GM12878 (cell line): Measurements from ENCODE around the gene WTIP. TPM values are rescaled to one million over a fixed set of nuclear protein-coding genes. Genes with fewer than 3 reads are reported as not detected.

ENCODE experiments used
- ATAC-seq: fragments of 200-7000 bp; cut with Tn5 transposase; 3 replicates; pipeline ENCODE4 v1.9.1; 2020; ENCODE audit warnings: mild to moderate bottlenecking, moderate library complexity
- BruUV-seq: library from RNA; stranded (reverse); fragments of 400-500 nt; replicated peaks from 2 replicates; lab custom pipeline; 2021; lab: Mats Ljungman, UMichigan
- CTCF ChIA-PET: fragments of 300-600 bp; sonication (Branson Sonifier 250); formaldehyde crosslinking; extraction: SDS; loops from one replicate; lab custom pipeline; 2021; ENCODE audit warnings: inconsistent platforms; lab: Yijun Ruan, JAX
- POLR2A ChIA-PET: fragments of 350-600 bp; formaldehyde crosslinking; extraction: SDS; loops from one replicate; lab custom pipeline; 2021; ENCODE audit warnings: inconsistent platforms; lab: Charles Lee
- RAD21 ChIA-PET: fragments of 300-600 bp; sonication (Branson Sonifier 250); formaldehyde crosslinking; loops from one replicate; lab custom pipeline; 2023; ENCODE audit warnings: antibody characterized with exemption; ENCODE audit not compliant: unreplicated experiment; lab: Charles Lee
- SMC1A ChIA-PET: fragments of 300-600 bp; sonication (Branson Sonifier 250); formaldehyde crosslinking; loops from one replicate; lab custom pipeline; 2023; ENCODE audit not compliant: unreplicated experiment, uncharacterized antibody; lab: Charles Lee
- DNase-seq: peaks from one replicate; pipeline ENCODE4 v3.0.0-alpha.2; 2011; ENCODE audit warnings: low read depth, low spot score
- FAIRE-seq: peaks from 3 replicates; lab custom pipeline; 2011; peaks lifted over from hg19 to GRCh38; lab: Jason Lieb, UNC
- H2AFZ ChIP-seq: 2 replicates; pipeline ENCODE4 v1.6.0; 2011; ENCODE audit warnings: low read depth, low read length, control low read depth; ENCODE audit not compliant: control insufficient read depth
- H3K27ac ChIP-seq: 2 replicates; pipeline ENCODE4 v1.5.1; 2011; ENCODE audit warnings: control low read depth; ENCODE audit not compliant: control insufficient read depth, insufficient read depth
- H3K27me3 ChIP-seq, 2 experiments: replicated peaks in 1 of 2; 2 replicates each; pipeline versions ENCODE4 v1.6.0 to v1.6.1; 2011; ENCODE audit warnings: low read length in 1 of 2; ENCODE audit not compliant: control insufficient read depth in 2 of 2, insufficient read depth in 2 of 2
- H3K36me3 ChIP-seq, 2 experiments: 2 replicates each; pipeline ENCODE4 v1.5.1; 2011; ENCODE audit warnings: low read length in 1 of 2; ENCODE audit not compliant: control insufficient read depth in 2 of 2, insufficient read depth in 2 of 2
- H3K4me1 ChIP-seq: 2 replicates; pipeline ENCODE4 v1.6.1; 2011; ENCODE audit warnings: mild to moderate bottlenecking, low read length, moderate library complexity, mixed read lengths; ENCODE audit not compliant: control insufficient read depth, insufficient read depth
- H3K4me2 ChIP-seq: 2 replicates; pipeline ENCODE4 v1.6.0; 2011; ENCODE audit warnings: control low read depth; ENCODE audit not compliant: control insufficient read depth, insufficient read depth
- H3K4me3 ChIP-seq: fragments of 200-600 bp; sonication (generic); 2 replicates; pipeline ENCODE4 v1.5.1; 2016
- H3K79me2 ChIP-seq: 2 replicates; pipeline ENCODE4 v1.6.0; 2011; ENCODE audit warnings: low read length; ENCODE audit not compliant: control insufficient read depth, insufficient read depth
- H3K9ac ChIP-seq: 2 replicates; pipeline ENCODE4 v1.8.0; 2011; ENCODE audit warnings: low read length, control low read depth, mixed read lengths; ENCODE audit not compliant: control insufficient read depth, insufficient read depth
- H3K9me3 ChIP-seq: replicated peaks from 3 replicates; pipeline ENCODE4 v1.5.1; 2011; ENCODE audit warnings: mild to moderate bottlenecking, low read length; ENCODE audit not compliant: control insufficient read depth, insufficient read depth
- H4K20me1 ChIP-seq: 2 replicates; pipeline ENCODE4 v1.6.0; 2011; ENCODE audit not compliant: control insufficient read depth, insufficient read depth
- CREB1 ChIP-seq: IDR thresholded peaks from 2 replicates; pipeline ENCODE4 v1.6.1; 2012; ENCODE audit warnings: low read depth, mild to moderate bottlenecking, inconsistent platforms
- EZH2 ChIP-seq: IDR thresholded peaks from 2 replicates; pipeline ENCODE4 v1.6.1; 2012; ENCODE audit warnings: low read depth, mild to moderate bottlenecking, control low read depth, inconsistent platforms, low read length, borderline replicate concordance; ENCODE audit not compliant: control insufficient read depth
- IRF4 ChIP-seq: IDR thresholded peaks from 2 replicates; pipeline ENCODE4 v1.6.1; 2011; ENCODE audit warnings: low read depth, low read length
- KAT2A ChIP-seq: conservative IDR thresholded peaks from 2 replicates; pipeline ENCODE4 v1.6.1; 2011; ENCODE audit warnings: low read depth, low read length; ENCODE audit not compliant: control insufficient read depth
- KDM1A ChIP-seq: fragments of 200-600 bp; sonication (generic); IDR thresholded peaks from 2 replicates; pipeline ENCODE4 v1.6.1; 2016; ENCODE audit warnings: borderline replicate concordance
- MYB ChIP-seq: fragments of 150-350 bp; IDR thresholded peaks from 2 replicates; pipeline ENCODE4 v1.6.1; 2014; ENCODE audit warnings: mild to moderate bottlenecking, low read depth, low read length, borderline replicate concordance
- SMC3 ChIP-seq: IDR thresholded peaks from 2 replicates; pipeline ENCODE4 v1.6.1; 2011; ENCODE audit warnings: low read length, improper control_type of control experiment, borderline replicate concordance
- SUZ12 ChIP-seq: fragments of 200-600 bp; sonication (generic); IDR thresholded peaks from one replicate; pipeline ENCODE4 v1.6.1; 2018; ENCODE audit warnings: antibody characterized with exemption, mild to moderate bottlenecking; ENCODE audit not compliant: unreplicated experiment
- ZNF24 ChIP-seq: fragments of 450-650 bp; IDR thresholded peaks from 2 replicates; pipeline ENCODE4 v1.6.1; 2017; ENCODE audit warnings: antibody characterized with exemption, mild to moderate bottlenecking
- in situ Hi-C: fragments of 300-500 bp; cut with MboI; formaldehyde crosslinking; loops from 9 replicates; pipeline ENCODE4 v1.14.3; 2018; ENCODE audit warnings: mixed read lengths
- intact Hi-C: fragments of 100-400 bp; cut with micrococcal nuclease; formaldehyde crosslinking; loops from one replicate; pipeline ENCODE4 v1.14.2; 2022; ENCODE audit not compliant: unreplicated experiment
- polyA plus RNA-seq, 11 experiments: library from polyadenylated mRNA; depleted of rRNA in 4 of 11; unstranded in 6 of 11; stranded (reverse) in 5 of 11; fragments of >200 nt; fragmentation: Nextera tagmentation in 4 of 11; fragmentation: Illumina TruSeq in 1 of 11; extraction: Ambion mirVana in 4 of 11; extraction: Trizol in 1 of 11; gene quantifications; 1 replicate in 1 of 11; 2 replicates in 10 of 11; pipeline versions ENCODE4 v1.2.1 to v1.2.3, GENCODE V29; 2011 to 2016; ENCODE audit warnings: inconsistent platforms in 2 of 11, missing spikeins in 2 of 11, low read depth in 1 of 11
- total RNA-seq, 4 experiments: library from RNA; depleted of rRNA in 3 of 4; stranded (reverse); fragments of >200 nt in 3 of 4; fragmentation: Illumina TruSeq in 1 of 4; extraction: Trizol in 1 of 4; gene quantifications; 2 replicates each; pipeline versions ENCODE4 v1.2.1 to v1.2.3, GENCODE V29; 2013 to 2021
- TF ChIP-seq, protein P1 (sequence below): fragments of 450-650 bp; formaldehyde crosslinking; IDR thresholded peaks from 2 replicates; pipeline ENCODE4 v1.5.0; 2022; ENCODE audit warnings: mild to moderate bottlenecking, missing genetic modification characterization
- TF ChIP-seq, protein P2 (sequence below): IDR thresholded peaks from 2 replicates; pipeline ENCODE4 v1.6.1; 2012; ENCODE audit warnings: low read length, inconsistent platforms

Gene WTIP
- total and polyA plus RNA-seq, 10 of the 15 experiments (the other 5 are each of a cell fraction or from before 2014, with no cell fraction given): 0.06 to 0.77 (median 0.17) TPM; not detected in 2

DNA sequence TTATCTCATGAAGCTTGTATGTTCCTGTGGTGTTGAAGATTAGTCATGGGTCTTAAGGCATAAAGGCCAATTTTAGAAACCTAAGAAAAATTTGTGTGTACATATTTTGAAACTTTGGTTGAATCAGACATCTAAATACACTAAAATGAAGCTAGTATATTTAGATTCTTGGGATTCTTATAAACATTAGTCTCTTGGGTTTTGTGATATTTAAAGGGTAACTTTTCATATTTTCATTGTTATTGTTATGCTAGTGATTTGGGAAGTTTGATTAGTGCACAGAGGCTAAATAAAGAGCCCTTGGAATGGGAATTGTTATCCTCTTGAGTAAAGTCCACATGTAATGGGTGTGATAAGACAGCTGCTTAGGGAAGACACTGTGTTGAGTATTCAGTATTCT is 28.8 kb upstream of the WTIP start:
- no peaks in the 10 kb centered on the region for H4K20me1 ChIP-seq
- in situ Hi-C loops: no loop called here
- TF ChIP-seq SUZ12: no peak
- no peak for TF ChIP-seq SMC3
- TF ChIP-seq, protein P1, sequence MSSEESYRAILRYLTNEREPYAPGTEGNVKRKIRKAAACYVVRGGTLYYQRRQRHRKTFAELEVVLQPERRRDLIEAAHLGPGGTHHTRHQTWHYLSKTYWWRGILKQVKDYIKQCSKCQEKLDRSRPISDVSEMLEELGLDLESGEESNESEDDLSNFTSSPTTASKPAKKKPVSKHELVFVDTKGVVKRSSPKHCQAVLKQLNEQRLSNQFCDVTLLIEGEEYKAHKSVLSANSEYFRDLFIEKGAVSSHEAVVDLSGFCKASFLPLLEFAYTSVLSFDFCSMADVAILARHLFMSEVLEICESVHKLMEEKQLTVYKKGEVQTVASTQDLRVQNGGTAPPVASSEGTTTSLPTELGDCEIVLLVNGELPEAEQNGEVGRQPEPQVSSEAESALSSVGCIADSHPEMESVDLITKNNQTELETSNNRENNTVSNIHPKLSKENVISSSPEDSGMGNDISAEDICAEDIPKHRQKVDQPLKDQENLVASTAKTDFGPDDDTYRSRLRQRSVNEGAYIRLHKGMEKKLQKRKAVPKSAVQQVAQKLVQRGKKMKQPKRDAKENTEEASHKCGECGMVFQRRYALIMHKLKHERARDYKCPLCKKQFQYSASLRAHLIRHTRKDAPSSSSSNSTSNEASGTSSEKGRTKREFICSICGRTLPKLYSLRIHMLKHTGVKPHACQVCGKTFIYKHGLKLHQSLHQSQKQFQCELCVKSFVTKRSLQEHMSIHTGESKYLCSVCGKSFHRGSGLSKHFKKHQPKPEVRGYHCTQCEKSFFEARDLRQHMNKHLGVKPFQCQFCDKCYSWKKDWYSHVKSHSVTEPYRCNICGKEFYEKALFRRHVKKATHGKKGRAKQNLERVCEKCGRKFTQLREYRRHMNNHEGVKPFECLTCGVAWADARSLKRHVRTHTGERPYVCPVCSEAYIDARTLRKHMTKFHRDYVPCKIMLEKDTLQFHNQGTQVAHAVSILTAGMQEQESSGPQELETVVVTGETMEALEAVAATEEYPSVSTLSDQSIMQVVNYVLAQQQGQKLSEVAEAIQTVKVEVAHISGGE (CRISPR knock-in tag): no peak
- no peak for TF ChIP-seq ZNF24
- TF ChIP-seq MYB: no peak
- no peak for TF ChIP-seq CREB1
- no peak for TF ChIP-seq KDM1A
- TF ChIP-seq, protein P2, sequence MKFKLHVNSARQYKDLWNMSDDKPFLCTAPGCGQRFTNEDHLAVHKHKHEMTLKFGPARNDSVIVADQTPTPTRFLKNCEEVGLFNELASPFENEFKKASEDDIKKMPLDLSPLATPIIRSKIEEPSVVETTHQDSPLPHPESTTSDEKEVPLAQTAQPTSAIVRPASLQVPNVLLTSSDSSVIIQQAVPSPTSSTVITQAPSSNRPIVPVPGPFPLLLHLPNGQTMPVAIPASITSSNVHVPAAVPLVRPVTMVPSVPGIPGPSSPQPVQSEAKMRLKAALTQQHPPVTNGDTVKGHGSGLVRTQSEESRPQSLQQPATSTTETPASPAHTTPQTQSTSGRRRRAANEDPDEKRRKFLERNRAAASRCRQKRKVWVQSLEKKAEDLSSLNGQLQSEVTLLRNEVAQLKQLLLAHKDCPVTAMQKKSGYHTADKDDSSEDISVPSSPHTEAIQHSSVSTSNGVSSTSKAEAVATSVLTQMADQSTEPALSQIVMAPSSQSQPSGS: no peak
- TF ChIP-seq KAT2A: no peak
- no peak for TF ChIP-seq EZH2
- TF ChIP-seq IRF4: no peak
- TF ChIP-seq, all 136 proteins: peak for 0
- H3K4me1 ChIP-seq: no peaks in the 10 kb centered on the region
- ChIA-PET RAD21 (no interaction called here), POLR2A (no interaction called here), CTCF (interaction anchor here (0.8 to 1.7 kb wide), 4 partner anchors 13 to 48 kb away, joined by 3 to 8 read pairs (median 4); no protein-coding TSS in a partner anchor), SMC1A (no interaction called here)
- no TSS peak for BruUV-seq
- DNase-seq: no peak
- no peak for ATAC-seq
- no peak overlapping the region for H3K4me3 ChIP-seq
- H3K9ac ChIP-seq: no peak overlapping the region
- no peak overlapping the region for H2AFZ ChIP-seq
- H3K27me3 ChIP-seq: no peaks in the 10 kb centered on the region
- peak; percentile 41 for FAIRE-seq
- no peaks in the 10 kb centered on the region for H3K9me3 ChIP-seq
- no peak overlapping the region for H3K4me2 ChIP-seq
- peaks cover 7 to 42% of the 10 kb centered on the region in 2 experiments for H3K36me3 ChIP-seq
- intact Hi-C loops: no loop called here
- no peak overlapping the region for H3K27ac ChIP-seq
- no peaks in the 10 kb centered on the region; the same call in none of the 2 replicates for H3K79me2 ChIP-seq
